ENCODE results near the gene TBPL2.

The TBPL2 gene

GRCh38 chr14:55451398-55451797 is 11.0 kb upstream of the TBPL2 start:
- peak; percentile 13 for DNase-seq (ENCODE audit: low read depth)
- TF ChIP-seq, protein P1, sequence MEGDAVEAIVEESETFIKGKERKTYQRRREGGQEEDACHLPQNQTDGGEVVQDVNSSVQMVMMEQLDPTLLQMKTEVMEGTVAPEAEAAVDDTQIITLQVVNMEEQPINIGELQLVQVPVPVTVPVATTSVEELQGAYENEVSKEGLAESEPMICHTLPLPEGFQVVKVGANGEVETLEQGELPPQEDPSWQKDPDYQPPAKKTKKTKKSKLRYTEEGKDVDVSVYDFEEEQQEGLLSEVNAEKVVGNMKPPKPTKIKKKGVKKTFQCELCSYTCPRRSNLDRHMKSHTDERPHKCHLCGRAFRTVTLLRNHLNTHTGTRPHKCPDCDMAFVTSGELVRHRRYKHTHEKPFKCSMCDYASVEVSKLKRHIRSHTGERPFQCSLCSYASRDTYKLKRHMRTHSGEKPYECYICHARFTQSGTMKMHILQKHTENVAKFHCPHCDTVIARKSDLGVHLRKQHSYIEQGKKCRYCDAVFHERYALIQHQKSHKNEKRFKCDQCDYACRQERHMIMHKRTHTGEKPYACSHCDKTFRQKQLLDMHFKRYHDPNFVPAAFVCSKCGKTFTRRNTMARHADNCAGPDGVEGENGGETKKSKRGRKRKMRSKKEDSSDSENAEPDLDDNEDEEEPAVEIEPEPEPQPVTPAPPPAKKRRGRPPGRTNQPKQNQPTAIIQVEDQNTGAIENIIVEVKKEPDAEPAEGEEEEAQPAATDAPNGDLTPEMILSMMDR (conservative IDR thresholded peaks at IDR 0.05; ENCODE audit: low read length) = no peak
- H3K4me3 ChIP-seq (ENCODE audit: low read length) = no peak overlapping the region

DNA sequence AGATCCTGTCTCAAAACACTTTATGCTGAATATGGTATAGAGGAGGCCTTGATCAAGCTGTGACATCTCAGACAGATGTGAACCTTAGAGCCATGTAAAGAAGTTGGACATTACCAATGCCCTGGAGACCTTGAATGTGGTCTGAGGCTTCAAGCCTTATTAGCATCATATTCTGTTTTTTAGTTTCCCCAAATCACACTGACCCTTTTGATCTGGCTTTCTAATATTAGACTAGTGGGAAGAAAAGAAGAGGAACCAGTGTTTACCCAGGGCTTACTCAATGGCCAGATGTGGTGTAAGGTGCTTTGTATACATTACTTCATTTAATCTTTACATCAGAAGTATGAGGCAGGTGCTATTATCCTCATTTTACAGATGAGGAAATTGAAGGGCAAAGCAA is 10.6 kb upstream of the TBPL2 start:
- TF ChIP-seq, protein P1 (conservative IDR thresholded peaks at IDR 0.05; ENCODE audit: low read length) = no peak
- DNase-seq (ENCODE audit: low read depth) = no peak

DNA sequence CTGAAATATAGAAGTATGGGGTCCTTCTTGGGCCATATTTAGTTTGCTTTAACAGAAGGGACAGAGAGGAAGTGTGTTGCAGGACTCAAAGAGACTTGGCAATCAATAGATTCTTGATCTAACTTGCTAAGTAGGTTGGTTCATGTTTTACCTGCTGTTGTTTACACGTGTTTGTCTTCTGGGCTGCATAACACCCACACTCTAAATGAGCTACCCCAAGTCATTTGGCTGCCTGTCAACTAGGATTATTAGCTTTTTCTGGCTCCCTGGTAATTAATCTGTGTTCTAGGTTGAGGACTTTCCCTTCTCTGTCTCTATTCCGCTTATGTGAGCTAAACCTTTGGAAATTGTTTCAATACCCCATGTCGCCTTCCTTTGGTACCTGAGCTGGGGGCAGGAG is 10.1 kb upstream of the TBPL2 start:
- TF ChIP-seq, protein P1 (conservative IDR thresholded peaks at IDR 0.05; ENCODE audit: low read length) = no peak
- no peak overlapping the region for H3K4me3 ChIP-seq (ENCODE audit: low read length)
- no peak for DNase-seq (ENCODE audit: low read depth)

More for the DNA sequence above, 10.6 kb upstream of the TBPL2 start:
- H3K4me3 ChIP-seq (ENCODE audit: low read length) = no peak overlapping the region

GRCh38 chr14:55450124-55450523 is 9.7 kb upstream of the TBPL2 start:
- TF ChIP-seq, protein P1 (conservative IDR thresholded peaks at IDR 0.05; ENCODE audit: low read length) = no peak
- H3K4me3 ChIP-seq (ENCODE audit: low read length) = no peak overlapping the region
- DNase-seq (ENCODE audit: low read depth) = no peak

DNA sequence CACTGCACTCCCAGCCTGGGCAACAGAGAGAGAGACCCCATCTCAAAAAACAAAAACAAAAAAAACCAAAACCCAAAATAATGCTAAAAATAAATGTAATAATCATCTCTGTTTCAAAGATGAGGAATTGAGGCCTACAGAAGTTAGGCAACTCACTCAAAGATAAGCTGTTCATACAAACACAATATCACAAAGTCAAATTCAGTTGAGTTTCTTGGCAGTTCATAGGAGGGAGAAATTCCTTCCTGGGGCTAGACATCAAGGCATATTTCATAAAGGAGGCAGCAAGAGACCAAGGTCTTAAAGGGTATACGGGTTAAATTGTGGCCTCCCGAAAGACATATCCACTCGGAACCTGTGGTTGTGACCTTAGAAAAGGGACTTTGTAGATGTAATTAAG is 8.7 kb upstream of the TBPL2 start:
- no peak overlapping the region for H3K4me3 ChIP-seq (ENCODE audit: low read length)
- DNase-seq (ENCODE audit: low read depth) = no peak
- TF ChIP-seq, protein P1 (conservative IDR thresholded peaks at IDR 0.05; ENCODE audit: low read length) = no peak

DNA sequence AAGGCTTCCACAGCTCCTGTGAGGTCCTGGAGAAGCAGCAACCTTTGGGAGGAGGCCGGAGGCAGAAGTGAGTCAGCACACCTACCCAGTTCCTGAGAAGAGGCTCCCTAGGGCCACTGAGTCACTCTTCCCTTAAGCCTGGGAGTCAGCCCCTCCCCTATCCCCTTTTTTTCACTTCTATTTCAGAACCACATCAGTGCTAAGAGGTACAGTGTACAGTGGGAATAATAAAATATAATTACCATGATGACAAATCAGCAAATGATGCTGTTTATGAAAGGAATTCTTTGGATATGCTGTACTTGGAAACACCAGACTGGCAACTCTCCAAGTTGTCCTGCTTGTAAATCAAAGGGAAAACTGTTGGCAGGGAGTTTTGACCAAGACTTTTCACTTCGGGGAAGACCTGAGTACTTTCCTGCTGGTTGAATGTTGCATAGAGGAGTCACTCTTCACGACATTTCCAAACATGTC is 7.8 kb upstream of the TBPL2 start:
- TF ChIP-seq, protein P1 (conservative IDR thresholded peaks at IDR 0.05; ENCODE audit: low read length) = no peak
- peak; percentile 91 for DNase-seq (ENCODE audit: low read depth)
- no peak overlapping the region for H3K4me3 ChIP-seq (ENCODE audit: low read length)

GRCh38 chr14:55446833-55447232 is 6.4 kb upstream of the TBPL2 start:
- no peak overlapping the region for H3K4me3 ChIP-seq (ENCODE audit: low read length)
- TF ChIP-seq, protein P1 (conservative IDR thresholded peaks at IDR 0.05; ENCODE audit: low read length) = no peak
- peak; percentile 73 for DNase-seq (ENCODE audit: low read depth)
